ENCODE measurements around the gene MINK1. TPM values are rescaled to one million over a fixed set of nuclear protein-coding genes. Genes with fewer than 3 reads are reported as not detected.
A peak's percentile ranks its signal among the peaks of the same experiment; 100 is the strongest.

MINK1 gene
- polyA plus RNA-seq (ENCODE audit: insufficient read length in 3 of 3) = 10 to 100 TPM; 51.6 to 60.6 (median 52.2) TPM

DNA sequence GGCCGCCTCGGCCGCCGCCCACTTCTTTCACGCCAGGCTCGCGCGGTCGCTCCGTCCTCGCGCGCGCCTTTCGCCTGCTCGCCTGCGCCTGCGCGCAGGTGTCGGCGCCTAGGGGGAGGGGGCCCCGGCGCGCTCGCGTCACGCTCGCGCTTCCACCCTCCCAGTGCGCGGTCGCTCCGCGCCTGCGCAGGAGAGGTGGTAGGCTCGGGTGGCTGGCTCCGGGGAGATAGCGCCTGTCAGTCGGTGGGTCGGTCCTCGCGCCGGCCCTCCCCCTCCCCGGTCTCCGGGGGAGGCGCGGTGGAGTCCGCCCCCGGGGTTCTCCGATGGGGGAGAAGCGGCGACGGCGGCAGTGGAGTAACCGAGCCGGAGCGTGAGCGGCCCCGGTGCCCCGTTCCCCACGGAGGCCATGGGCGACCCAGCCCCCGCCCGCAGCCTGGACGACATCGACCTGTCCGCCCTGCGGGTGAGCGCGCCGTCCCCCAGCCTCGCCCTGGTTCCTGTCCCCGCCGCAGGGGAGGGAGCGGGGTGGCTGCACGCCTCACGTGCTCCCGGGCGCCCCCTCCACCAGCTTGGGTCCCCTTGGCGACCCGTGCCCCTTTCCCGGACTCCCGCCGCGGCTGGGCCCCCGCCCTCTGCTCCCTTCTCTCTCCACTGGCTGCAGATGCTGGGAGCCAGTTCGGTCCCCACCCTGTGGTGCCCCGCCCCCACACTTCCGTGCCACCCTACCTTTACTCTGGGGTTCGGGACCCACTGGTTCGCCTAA, at the start of gene MINK1:
Gene MINK1, plus strand, starts transcription at position 163 of the 763 bp plus-strand sequence. Its CDS starts 244 bp downstream, at position 407.
- peak; percentile 86 to 94 (median 88) for DNase-seq (ENCODE audit: low read depth in 3 of 3, low spot score in 2 of 3)

DNA sequence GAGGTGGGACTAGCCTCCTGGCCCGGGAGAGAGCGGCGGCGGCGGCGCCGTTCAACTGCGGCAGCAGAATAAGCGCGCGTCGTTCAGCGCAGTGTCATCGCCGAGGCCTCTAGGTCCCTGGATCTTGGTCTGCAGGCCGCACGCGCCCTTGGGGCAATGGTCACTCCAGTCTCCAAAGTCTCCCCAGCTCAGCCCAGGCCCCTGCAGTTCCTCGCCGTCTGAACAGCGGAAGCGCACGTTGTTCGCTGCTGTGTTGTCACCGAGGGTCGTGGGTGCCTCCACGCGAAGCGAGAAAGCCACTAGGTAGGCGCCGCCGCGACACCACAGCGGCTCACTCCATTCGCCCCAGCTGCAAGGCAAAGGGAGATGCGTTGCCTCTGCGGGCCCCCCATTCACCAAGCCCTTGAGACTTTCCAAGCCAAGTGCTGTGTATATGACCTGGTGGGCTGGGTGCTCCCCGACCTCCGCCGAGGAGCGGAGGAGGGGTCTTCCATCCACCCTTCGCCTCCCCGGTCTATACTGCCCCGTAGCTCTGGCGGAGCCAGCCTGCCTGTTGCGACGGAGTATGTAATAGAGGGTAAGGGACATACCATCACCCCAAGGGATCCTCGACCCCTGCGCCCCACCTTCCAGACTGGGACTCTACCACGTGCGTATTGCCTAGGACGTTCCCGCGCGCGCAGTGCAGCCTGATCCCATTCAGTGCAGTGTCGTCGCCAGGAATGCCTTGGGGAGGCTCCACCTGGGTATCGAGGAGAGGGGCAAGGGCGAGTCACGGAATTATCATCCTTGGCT, 47.6 kb upstream of the MINK1 start:
- DNase-seq (ENCODE audit: low read depth in 3 of 3, low spot score in 2 of 3) = no peak

- DNase-seq (ENCODE audit: low read depth in 3 of 3, low spot score in 2 of 3) = no peak
Measured at GRCh38 chr17:4786106-4786511, 47.0 kb upstream of the MINK1 start, which contains the start of gene VMO1. Gene VMO1 (minus strand): TSS chr17:4786364. CDS start chr17:4786352, 12 bp downstream.

DNA sequence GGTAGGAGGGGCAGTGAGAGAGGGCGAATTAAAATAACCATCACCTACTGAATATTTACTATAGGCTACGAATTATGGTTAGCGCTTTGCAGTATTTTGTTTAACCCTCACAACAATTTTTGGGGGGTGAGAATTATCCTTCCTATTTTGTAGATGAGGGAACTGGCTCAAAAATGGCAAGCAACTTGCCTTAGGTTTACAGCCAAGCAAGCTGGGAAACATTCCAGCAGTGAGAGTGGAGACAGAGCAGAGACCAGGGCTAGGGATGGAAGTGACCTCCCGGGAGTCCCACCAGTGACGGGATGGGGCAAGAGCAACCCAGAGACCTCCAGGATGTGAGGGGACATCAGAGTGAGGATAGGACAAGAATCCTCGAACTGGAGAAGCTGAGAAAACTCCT, 46.6 kb upstream of the MINK1 start:
- DNase-seq (ENCODE audit: low read depth in 3 of 3, low spot score in 2 of 3) = no peak

DNA sequence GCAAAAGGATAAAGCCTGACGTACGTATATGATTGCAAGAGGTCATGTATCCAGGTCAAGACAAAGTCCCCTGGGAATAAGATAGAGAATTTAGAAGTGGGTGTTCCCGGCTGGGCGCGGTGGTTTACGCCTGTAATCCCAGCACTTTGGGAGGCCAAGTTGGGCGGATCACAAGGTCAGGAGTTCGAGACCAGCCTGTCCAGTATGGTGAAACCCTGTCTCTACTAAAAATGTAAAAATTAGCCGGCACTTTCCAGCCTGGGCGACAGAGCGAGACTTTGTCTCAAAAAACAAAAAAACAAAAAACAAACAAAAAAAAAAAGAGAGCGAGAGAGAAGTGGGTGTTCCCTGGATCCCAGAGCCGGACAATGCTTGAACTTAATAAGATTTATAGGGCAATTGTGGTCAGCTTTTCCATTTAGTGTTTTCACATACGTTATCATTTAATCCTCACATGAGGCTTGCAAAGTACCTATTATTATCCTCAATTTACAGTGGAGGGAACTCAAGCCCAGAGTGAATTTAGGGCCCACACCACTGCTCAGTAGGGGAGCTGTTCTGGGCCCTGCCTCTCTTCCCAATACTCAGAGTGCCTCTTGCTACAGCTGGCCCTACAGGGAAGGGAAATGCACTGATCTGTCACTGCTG, 44.9 kb upstream of the MINK1 start:
- no peak for DNase-seq (ENCODE audit: low read depth in 3 of 3, low spot score in 2 of 3)

GRCh38 chr17:4788807-4789700, 44.1 kb upstream of the MINK1 start, which contains the start of gene GLTPD2:
Gene GLTPD2 (plus strand): TSS chr17:4788964. CDS start chr17:4789012, 48 bp downstream.
- no peak for DNase-seq (ENCODE audit: low read depth in 3 of 3, low spot score in 2 of 3)

DNA sequence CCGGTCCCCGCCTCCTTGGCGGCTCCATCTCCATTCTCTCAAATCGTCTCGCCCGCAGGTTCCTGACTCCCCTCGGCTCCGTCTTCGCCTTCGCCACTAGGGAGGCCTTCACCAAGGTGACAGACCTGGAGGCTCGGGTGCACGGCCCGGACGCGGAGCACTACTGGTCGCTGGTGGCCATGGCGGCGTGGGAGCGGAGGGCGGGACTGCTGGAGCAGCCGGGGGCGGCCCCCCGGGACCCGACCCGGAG, 43.5 kb upstream of the MINK1 start:
- no peak for DNase-seq (ENCODE audit: low read depth in 3 of 3, low spot score in 2 of 3)

GRCh38 chr17:4789951-4790704, 43.0 kb upstream of the MINK1 start:
- DNase-seq (ENCODE audit: low read depth in 3 of 3, low spot score in 2 of 3) = peak in 1 of 3 donors; percentile 77

GRCh38 chr17:4790705-4791088, 42.4 kb upstream of the MINK1 start:
- DNase-seq (ENCODE audit: low read depth in 3 of 3, low spot score in 2 of 3) = no peak

DNA sequence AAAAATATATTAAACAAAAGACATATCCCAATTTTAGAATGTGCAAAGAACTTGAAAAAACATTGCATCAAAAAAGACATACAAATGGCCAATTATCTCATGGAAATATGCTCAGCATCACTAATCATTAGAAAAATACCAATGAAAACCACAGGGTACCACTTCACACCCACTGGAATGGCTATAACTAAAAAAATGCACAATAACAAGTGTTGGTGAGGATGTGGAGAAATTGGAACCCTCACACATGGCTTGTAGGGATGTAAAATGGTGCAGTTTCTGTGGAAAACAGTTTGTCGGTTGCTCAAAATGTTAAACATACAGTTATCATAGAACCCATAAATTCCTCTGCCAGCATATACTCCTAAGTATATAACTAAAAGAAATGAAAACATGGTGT, 38.0 kb upstream of the MINK1 start:
- no peak for DNase-seq (ENCODE audit: low read depth in 3 of 3, low spot score in 2 of 3)

DNA sequence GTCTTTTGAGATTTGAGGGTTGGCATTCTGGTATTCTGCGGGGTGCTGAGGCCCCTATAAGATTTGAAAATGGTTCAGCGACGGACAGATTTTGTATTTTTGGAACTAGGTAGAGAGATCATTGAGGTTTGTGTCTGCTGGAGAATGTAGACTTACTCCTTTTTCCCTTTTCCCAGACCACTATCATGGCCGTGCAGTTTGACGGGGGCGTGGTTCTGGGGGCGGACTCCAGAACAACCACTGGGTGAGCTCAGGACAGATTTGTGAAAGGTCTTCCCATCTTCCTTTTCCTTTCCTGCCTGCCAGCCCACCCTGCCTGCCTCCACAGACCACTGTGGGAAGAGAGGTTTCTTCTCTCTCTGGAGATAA, 36.6 kb upstream of the MINK1 start:
- no peak for DNase-seq (ENCODE audit: low read depth in 3 of 3, low spot score in 2 of 3)

GRCh38 chr17:4800462-4801196, 32.5 kb upstream of the MINK1 start:
- no peak for DNase-seq (ENCODE audit: low read depth in 3 of 3, low spot score in 2 of 3)

DNA sequence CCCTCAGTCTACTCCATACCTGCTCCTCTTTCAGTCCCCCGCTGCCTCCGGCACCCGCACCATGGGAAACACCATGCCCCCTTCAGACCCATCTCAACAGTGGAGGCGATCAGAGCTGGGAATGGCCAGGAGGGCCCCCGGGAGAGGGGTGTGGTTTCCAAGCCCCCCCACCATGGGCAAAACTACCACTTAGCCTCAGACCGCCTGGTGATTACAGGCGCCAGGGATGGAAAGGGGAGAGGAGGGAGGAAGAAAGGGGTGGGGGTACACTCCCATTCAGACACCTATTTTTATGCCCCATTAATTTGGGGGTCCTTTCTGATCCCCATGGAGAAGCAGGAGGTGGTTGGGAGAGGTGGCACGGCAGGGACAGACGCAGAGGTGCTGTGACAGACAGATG, 30.9 kb upstream of the MINK1 start, which contains the start of gene C17orf114:
Gene C17orf114, minus strand, starts transcription at position 101 of the 400 bp plus-strand sequence.
- no peak for DNase-seq (ENCODE audit: low read depth in 3 of 3, low spot score in 2 of 3)

- no peak for DNase-seq (ENCODE audit: low read depth in 3 of 3, low spot score in 2 of 3)
Measured at GRCh38 chr17:4806456-4806776, 26.7 kb upstream of the MINK1 start.

- peak in 1 of 3 donors; percentile 78 for DNase-seq (ENCODE audit: low read depth in 3 of 3, low spot score in 2 of 3)
Measured at GRCh38 chr17:4806777-4807604, 26.1 kb upstream of the MINK1 start, which contains the start of gene PLD2. Gene PLD2 (plus strand): TSS chr17:4807152. CDS start chr17:4807773, 621 bp downstream.

DNA sequence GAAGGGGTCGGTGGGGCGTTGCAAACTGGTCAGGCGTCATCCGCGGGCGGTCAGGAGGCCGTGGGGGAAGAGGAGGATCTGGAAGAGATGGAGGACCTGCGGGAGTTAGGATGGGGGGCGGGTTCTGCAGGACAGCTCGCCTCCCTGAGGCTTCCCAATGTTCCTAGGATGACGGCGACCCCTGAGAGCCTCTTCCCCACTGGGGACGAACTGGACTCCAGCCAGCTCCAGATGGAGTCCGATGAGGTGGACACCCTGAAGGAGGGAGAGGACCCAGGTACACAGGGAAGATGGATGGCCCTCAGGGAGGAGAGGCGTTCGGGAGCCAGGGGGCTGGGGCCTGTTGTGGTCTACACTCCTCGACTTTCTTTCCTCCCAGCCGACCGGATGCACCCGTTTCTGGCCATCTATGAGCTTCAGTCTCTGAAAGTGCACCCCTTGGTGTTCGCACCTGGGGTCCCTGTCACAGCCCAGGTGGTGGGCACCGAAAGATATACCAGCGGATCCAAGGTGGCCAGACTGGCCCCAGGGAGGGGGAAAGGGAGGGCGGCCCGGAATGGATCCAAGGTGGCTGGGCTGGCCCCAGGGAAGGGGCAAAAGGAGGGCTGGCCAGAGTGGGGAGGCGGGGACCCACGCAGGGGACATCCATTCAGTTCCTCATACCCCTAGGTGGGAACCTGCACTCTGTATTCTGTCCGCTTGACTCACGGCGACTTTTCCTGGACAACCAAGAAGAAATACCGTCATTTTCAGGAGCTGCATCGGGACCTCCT, 25.3 kb upstream of the MINK1 start:
- no peak for DNase-seq (ENCODE audit: low read depth in 3 of 3, low spot score in 2 of 3)

DNA sequence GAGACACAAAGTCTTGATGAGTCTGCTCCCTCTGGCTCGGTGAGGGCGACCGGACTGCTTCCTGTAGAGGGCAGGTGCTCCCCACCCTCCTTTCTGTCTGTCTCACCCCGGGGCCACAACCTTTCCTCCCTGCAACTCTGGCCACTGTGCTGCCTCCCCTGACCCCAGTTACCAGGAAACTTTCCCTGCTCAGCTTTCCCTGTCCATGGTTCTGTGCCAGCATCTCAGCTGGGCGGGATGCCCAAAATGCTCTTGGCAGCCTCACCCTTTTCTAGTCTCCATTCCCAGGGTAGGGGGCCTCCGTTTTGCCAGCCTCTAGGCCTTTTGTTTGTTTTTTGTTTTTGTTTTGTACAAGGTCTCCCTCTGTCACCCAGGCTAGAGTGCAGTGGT, 24.8 kb upstream of the MINK1 start:
- DNase-seq (ENCODE audit: low read depth in 3 of 3, low spot score in 2 of 3) = no peak

Data from right renal cortex interstitium (tissue), 3 donors.